Thymus (tissue), 11 donors: Measurements from ENCODE around the gene SF3A2. TPM values are rescaled to one million over a fixed set of nuclear protein-coding genes. Genes with fewer than 3 reads are reported as not detected.

Source experiments
- DNase-seq, 9 donors: peaks; one replicate each; pipeline ENCODE4 v3.0.0-alpha.2; 2013; ENCODE audit warnings: low spot score in 9 of 9, low read depth in 6 of 9, missing footprints in 1 of 9
- H3K27ac ChIP-seq, 2 donors: one replicate each; pipeline ENCODE4 v1.5.1; 2013; ENCODE audit warnings: control low read depth in 1 of 2, low read depth in 1 of 2, low read length in 1 of 2, mild to moderate bottlenecking in 1 of 2, moderate library complexity in 1 of 2
- H3K27me3 ChIP-seq, 2 donors: one replicate each; pipeline ENCODE4 v1.5.1; 2013; ENCODE audit warnings: low read length in 1 of 2; ENCODE audit not compliant: control insufficient read depth in 2 of 2, insufficient read depth in 1 of 2
- H3K36me3 ChIP-seq, 2 donors: one replicate each; pipeline ENCODE4 v1.5.1; 2013; ENCODE audit warnings: low read length in 1 of 2, mild to moderate bottlenecking in 1 of 2, moderate library complexity in 1 of 2; ENCODE audit not compliant: control insufficient read depth in 2 of 2, insufficient read depth in 2 of 2
- H3K4me1 ChIP-seq, 2 donors: one replicate each; pipeline ENCODE4 v1.5.1; 2013; ENCODE audit warnings: low read length in 2 of 2; ENCODE audit not compliant: control insufficient read depth in 2 of 2, insufficient read depth in 2 of 2
- H3K4me3 ChIP-seq, 2 donors: one replicate each; pipeline ENCODE4 v1.5.1; 2013; ENCODE audit warnings: low read length in 2 of 2, control low read depth in 1 of 2, mild to moderate bottlenecking in 1 of 2
- H3K9me3 ChIP-seq, 2 donors: one replicate each; pipeline ENCODE4 v1.5.1; 2013; ENCODE audit warnings: low read length in 1 of 2, mild to moderate bottlenecking in 1 of 2; ENCODE audit not compliant: control insufficient read depth in 2 of 2, insufficient read depth in 1 of 2
- WGBS: extraction: QIAGEN DNeasy Blood & Tissue Kit; methylation state at CpG from one replicate; pipeline ENCODE4 v1.1.7; 2013; 5-methylcytosine and 5-hydroxymethylcytosine counted together
- polyA plus RNA-seq: library from polyadenylated mRNA; stranded (reverse); fragments of 200-250 nt; gene quantifications from one replicate; pipeline ENCODE4 v1.2.3, GENCODE V29; 2013
- total RNA-seq: library from RNA; stranded (reverse); fragments of 120-200 nt; gene quantifications from one replicate; pipeline ENCODE4 v1.2.4, GENCODE V29; 2013
- donor health status: healthy.

The SF3A2 gene
- total and polyA plus RNA-seq, 2 donors: 18.7 to 51.1 TPM

- H3K4me3 ChIP-seq: no peak overlapping the region
- 98% methylated on average over 28 of the region's 28 CpGs for WGBS
- H3K27me3 ChIP-seq: peaks cover 34 to 41% of the 10 kb centered on the region in 2 donors
- no peak overlapping the region for H3K27ac ChIP-seq
- H3K4me1 ChIP-seq: peaks cover 11 to 12% of the 10 kb centered on the region in 2 donors
- H3K36me3 ChIP-seq: peaks cover 60 to 65% of the 10 kb centered on the region in 2 donors
- peaks cover 0 to 2% of the 10 kb centered on the region in 2 donors for H3K9me3 ChIP-seq
- DNase-seq: no peak
These were observed 10.9 kb downstream of the SF3A2 start for GRCh38 chr19:2247433-2248101.

- Histone ChIP-seq H3K27me3 (peaks cover 43 to 49% of the 10 kb centered on the region in 2 donors), H3K27ac (no peak overlapping the region), H3K4me1 (peaks cover 12 to 19% of the 10 kb centered on the region in 2 donors), H3K4me3 (no peak overlapping the region), H3K9me3 (peaks cover 0 to 6% of the 10 kb centered on the region in 2 donors), H3K36me3 (peaks cover 52 to 61% of the 10 kb centered on the region in 2 donors)
- no peak for DNase-seq
- WGBS: 90% methylated on average over 21 of the region's 21 CpGs
These were observed 11.7 kb downstream of the SF3A2 start for GRCh38 chr19:2248136-2249009.

DNA sequence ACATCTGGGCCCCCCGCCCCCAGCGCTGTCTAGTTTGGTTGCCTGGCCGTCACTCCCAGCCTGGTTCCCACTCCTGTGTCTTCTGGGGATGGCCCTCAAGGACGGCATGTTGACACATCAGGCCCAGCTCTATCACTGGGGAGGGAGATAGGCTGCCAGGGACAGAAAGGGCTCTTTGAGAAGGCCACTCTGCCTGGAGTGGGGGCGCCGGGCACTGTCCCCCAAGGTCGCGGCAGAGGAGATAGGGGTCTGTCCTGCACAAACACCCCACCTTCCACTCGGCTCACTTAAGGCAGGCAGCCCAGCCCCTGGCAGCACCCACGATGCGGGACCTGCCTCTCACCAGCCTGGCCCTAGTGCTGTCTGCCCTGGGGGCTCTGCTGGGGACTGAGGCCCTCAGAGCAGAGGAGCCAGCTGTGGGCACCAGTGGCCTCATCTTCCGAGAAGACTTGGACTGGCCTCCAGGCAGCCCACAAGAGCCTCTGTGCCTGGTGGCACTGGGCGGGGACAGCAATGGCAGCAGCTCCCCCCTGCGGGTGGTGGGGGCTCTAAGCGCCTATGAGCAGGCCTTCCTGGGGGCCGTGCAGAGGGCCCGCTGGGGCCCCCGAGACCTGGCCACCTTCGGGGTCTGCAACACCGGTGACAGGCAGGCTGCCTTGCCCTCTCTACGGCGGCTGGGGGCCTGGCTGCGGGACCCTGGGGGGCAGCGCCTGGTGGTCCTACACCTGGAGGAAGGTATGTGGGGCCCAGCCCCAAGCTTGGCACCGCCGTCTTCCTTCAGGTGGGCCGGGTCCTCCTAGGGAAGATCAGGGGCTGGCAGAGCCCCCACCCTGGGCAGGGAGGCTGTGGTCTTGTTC is 12.6 kb downstream of the SF3A2 start, which contains the start of gene AMH:
Gene AMH (plus strand): TSS at position 314 of the 857 bp plus-strand sequence. CDS start 10 bp downstream, at position 324.
- Histone ChIP-seq H3K27me3 (peaks cover 50 to 58% of the 10 kb centered on the region in 2 donors), H3K4me1 (peaks cover 20 to 27% of the 10 kb centered on the region in 2 donors), H3K27ac (peak within 1 kb of the TSS in 1 of 2 donors; percentile 5), H3K9me3 (peaks cover 0 to 8% of the 10 kb centered on the region in 2 donors), H3K4me3 (no peak within 1 kb of the TSS), H3K36me3 (peaks cover 44 to 53% of the 10 kb centered on the region in 2 donors)
- WGBS: 93% methylated on average over 27 of the region's 27 CpGs
- DNase-seq: no peak

GRCh38 chr19:2249880-2250765 is 13.5 kb downstream of the SF3A2 start:
- H3K27me3 ChIP-seq: peaks cover 57 to 66% of the 10 kb centered on the region in 2 donors
- peaks cover 20 to 29% of the 10 kb centered on the region in 2 donors for H3K4me1 ChIP-seq
- H3K4me3 ChIP-seq: no peak overlapping the region
- H3K36me3 ChIP-seq: peaks cover 35 to 44% of the 10 kb centered on the region in 2 donors
- H3K9me3 ChIP-seq: peaks cover 0 to 10% of the 10 kb centered on the region in 2 donors
- DNase-seq: no peak
- WGBS: 42% methylated on average over 43 of the region's 43 CpGs
- no peak overlapping the region for H3K27ac ChIP-seq

- Histone ChIP-seq H3K4me1 (peaks cover 20 to 29% of the 10 kb centered on the region in 2 donors), H3K27me3 (peaks cover 58 to 72% of the 10 kb centered on the region in 2 donors), H3K4me3 (peak overlapping the region in 1 of 2 donors; percentile 33), H3K27ac (no peak overlapping the region), H3K9me3 (peaks cover 0 to 10% of the 10 kb centered on the region in 2 donors), H3K36me3 (peaks cover 29 to 38% of the 10 kb centered on the region in 2 donors)
- 14% methylated on average over 40 of the region's 40 CpGs for WGBS
- no peak for DNase-seq
These were observed 14.1 kb downstream of the SF3A2 start for GRCh38 chr19:2250766-2251105.

- peaks cover 0 to 10% of the 10 kb centered on the region in 2 donors for H3K9me3 ChIP-seq
- 6% methylated on average over 125 of the region's 125 CpGs for WGBS
- peaks cover 58 to 76% of the 10 kb centered on the region in 2 donors for H3K27me3 ChIP-seq
- peak overlapping the region in 1 of 2 donors; percentile 18 for H3K27ac ChIP-seq
- peaks cover 22 to 31% of the 10 kb centered on the region in 2 donors for H3K36me3 ChIP-seq
- H3K4me3 ChIP-seq: peak overlapping the region in 1 of 2 donors; percentile 33
- DNase-seq: no peak
- H3K4me1 ChIP-seq: peaks cover 20 to 33% of the 10 kb centered on the region in 2 donors
These were observed 14.8 kb downstream of the SF3A2 start for GRCh38 chr19:2251106-2252054.

DNA sequence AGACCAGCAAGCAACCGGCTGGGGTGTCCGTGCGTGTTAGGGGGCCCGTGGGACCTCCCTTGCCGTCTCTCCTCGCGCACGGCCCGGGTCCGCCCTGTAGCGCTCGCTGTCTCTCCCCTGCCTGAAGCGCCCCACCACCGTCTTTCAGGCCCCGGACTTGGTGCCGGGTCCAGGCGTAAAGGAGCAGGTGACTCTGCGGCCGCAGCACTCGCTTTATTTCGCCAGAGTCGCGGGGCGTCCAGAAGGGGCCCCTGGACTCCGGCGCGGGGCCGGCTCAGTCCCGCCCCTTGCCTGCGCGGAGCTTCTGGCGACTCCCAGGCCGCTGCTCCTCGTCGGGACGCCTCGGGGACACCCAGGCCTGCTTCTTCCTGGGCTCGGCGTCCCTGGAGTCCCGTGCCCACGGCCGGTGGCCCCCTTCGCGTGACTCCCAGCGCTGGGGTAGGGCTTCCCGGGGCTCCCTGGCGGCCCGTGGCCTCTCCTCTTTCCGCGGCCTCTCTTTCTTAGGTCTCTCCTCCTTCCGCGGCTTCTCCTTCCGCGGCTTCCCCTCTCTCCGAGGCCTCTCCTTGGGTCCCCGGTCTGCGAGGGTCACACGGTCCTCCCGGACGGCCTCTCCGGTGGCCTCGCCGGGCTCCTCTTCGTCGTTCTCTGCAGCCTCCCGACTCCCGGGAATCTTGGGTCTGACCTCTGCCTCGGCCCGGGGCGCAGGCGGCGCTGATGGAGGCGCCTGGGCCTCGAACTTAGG is 15.6 kb downstream of the SF3A2 start:
- Histone ChIP-seq H3K9me3 (peaks cover 0 to 10% of the 10 kb centered on the region in 2 donors), H3K36me3 (peaks cover 14 to 23% of the 10 kb centered on the region in 2 donors), H3K27me3 (peaks cover 58 to 76% of the 10 kb centered on the region in 2 donors), H3K4me3 (peak overlapping the region in 1 of 2 donors; percentile 33), H3K27ac (no peak overlapping the region), H3K4me1 (peaks cover 23 to 38% of the 10 kb centered on the region in 2 donors)
- WGBS: 7% methylated on average over 74 of the region's 74 CpGs
- DNase-seq: no peak
